Mesodermal cell (in vitro differentiated cells): ENCODE data around the gene PYCARD.
"Not testable (repeated sequence)": the region's sequence is repeated elsewhere in the genome, so short reads cannot be mapped to it uniquely, and the experiment has no call there.

ENCODE experiments used
- H3K27ac ChIP-seq: 2 replicates; pipeline ENCODE4 v1.7.0; 2013; ENCODE audit warnings: mild to moderate bottlenecking, low read depth, low read length, moderate library complexity; ENCODE audit not compliant: severe bottlenecking
- H3K36me3 ChIP-seq: 2 replicates; pipeline ENCODE4 v1.7.1; 2013; ENCODE audit warnings: mild to moderate bottlenecking, low read length, moderate library complexity; ENCODE audit not compliant: control insufficient read depth, insufficient read depth
- H3K4me1 ChIP-seq: one replicate; pipeline ENCODE4 v1.7.1; 2013; ENCODE audit warnings: mild to moderate bottlenecking, low read length; ENCODE audit not compliant: insufficient read depth, control insufficient read depth, poor library complexity, severe bottlenecking
- H3K4me3 ChIP-seq: 2 replicates; pipeline ENCODE4 v1.7.0; 2013; ENCODE audit warnings: low read length, control low read depth, mild to moderate bottlenecking; ENCODE audit not compliant: insufficient read depth, poor library complexity, severe bottlenecking; ENCODE audit errors: extremely low read depth
- H3K9me3 ChIP-seq: 2 replicates; pipeline ENCODE4 v1.7.1; 2013; ENCODE audit warnings: mild to moderate bottlenecking, low read length, moderate library complexity; ENCODE audit not compliant: control insufficient read depth
- whole genome bisulfite sequencing, 2 experiments: methylation state at CpG; one replicate each; pipeline ENCODE4 v1.1.5; 2013; ENCODE audit warnings: missing lambda C conversion rate in 2 of 2; ENCODE audit not compliant: insufficient coverage in 2 of 2; 5-methylcytosine and 5-hydroxymethylcytosine counted together

The PYCARD gene

GRCh38 chr16:31179747-31180459 is 22.7 kb downstream of the PYCARD start, which contains the start of gene FUS:
FUS (plus strand) TSS chr16:31180139; CDS start chr16:31180215, 76 bp downstream.
- H3K4me1 ChIP-seq, result peaks cover 15% of the 10 kb centered on the region
- WGBS, 2 experiments, result 0% methylated on average over 60 to 63 of the region's 69 CpGs
- no peaks in the 10 kb centered on the region for H3K9me3 ChIP-seq
- H3K36me3 ChIP-seq, result peaks cover 40% of the 10 kb centered on the region
- H3K27ac ChIP-seq, result peak within 1 kb of the TSS; percentile 99
- H3K4me3 ChIP-seq, result peak within 1 kb of the TSS; percentile 89

DNA sequence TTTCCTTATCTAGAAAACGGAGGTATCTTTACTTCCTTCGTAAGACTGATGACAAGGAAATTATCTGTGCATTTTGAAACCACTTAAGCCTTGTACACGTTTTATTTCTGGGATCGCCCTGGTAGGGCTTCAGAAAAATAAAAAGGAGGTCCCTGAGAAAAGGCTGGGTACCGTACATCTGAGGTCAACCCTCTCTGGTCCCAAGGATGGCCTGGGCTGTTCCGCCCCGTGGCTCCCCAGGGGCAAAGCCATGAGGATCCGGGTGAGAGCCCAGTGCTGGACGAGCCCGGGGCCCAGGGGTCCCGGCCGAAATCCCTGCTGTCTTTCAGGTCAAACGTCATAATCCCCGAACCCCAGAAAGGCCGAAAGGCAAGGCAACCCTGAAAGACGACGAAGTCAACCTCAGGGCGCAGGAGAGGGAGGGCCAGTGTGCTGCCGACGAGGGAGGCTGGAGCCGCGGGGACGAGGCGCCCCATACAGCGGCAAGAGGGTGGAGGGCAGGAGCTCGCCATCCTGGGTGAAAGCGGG is 23.3 kb downstream of the PYCARD start:
- peaks cover 33% of the 10 kb centered on the region for H3K36me3 ChIP-seq
- H3K4me3 ChIP-seq, result peak overlapping the region; percentile 89
- H3K27ac ChIP-seq, result peak overlapping the region; percentile 99
- peaks cover 15% of the 10 kb centered on the region for H3K4me1 ChIP-seq
- H3K9me3 ChIP-seq, result no peaks in the 10 kb centered on the region
- WGBS, 2 experiments, result 8 to 9% methylated on average over 27 of the region's 27 CpGs

- peaks cover 12% of the 10 kb centered on the region for H3K36me3 ChIP-seq
- 83 to 96% methylated on average over 3 of the region's 3 CpGs for WGBS, 2 experiments
- no peaks in the 10 kb centered on the region for H3K4me1 ChIP-seq
- no peak overlapping the region for H3K27ac ChIP-seq
- no peaks in the 10 kb centered on the region for H3K9me3 ChIP-seq
- H3K4me3 ChIP-seq, result no peak overlapping the region
These were observed 25.4 kb downstream of the PYCARD start for GRCh38 chr16:31177136-31177535.

GRCh38 chr16:31170048-31170447 is 32.5 kb downstream of the PYCARD start:
- H3K9me3 ChIP-seq, H3K4me3 ChIP-seq, H3K36me3 ChIP-seq, H3K4me1 ChIP-seq: not testable (repeated sequence)
- WGBS, 2 experiments, result no CpG with 5 or more reads among the region's 2 CpGs
- H3K27ac ChIP-seq, result peak overlapping the region; percentile 24

DNA sequence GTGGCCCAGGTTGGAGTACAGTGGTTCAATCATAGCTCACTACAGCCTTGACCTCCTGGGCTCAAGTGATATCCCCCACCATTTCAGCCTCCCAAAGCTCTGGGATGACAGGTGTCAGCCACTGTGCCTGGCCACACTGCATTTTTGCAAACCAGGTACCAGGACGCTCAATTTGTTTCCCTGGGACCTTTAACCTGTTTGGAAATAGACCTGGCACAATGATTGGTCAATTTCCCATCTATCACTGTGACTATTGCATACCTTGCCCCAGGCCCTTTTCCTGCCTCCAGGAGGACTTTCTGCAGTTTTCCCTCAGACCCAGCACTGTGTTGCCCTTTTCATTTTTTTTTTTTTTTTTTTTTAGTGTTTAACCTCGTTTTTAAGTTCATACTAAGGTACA is 33.7 kb downstream of the PYCARD start:
- H3K4me1 ChIP-seq, result no peaks in the 10 kb centered on the region
- no peaks in the 10 kb centered on the region for H3K36me3 ChIP-seq
- no peak overlapping the region for H3K27ac ChIP-seq
- no peaks in the 10 kb centered on the region for H3K9me3 ChIP-seq
- H3K4me3 ChIP-seq, result no peak overlapping the region
- 89 to 100% methylated on average over 1 of the region's 2 CpGs for WGBS, 2 experiments

- no peak overlapping the region for H3K4me3 ChIP-seq
- WGBS, 2 experiments, result 87 to 93% methylated on average over 7 to 8 of the region's 8 CpGs
- no peak overlapping the region for H3K27ac ChIP-seq
- no peaks in the 10 kb centered on the region for H3K4me1 ChIP-seq
- H3K36me3 ChIP-seq, result no peaks in the 10 kb centered on the region
- no peaks in the 10 kb centered on the region for H3K9me3 ChIP-seq
These were observed 35.2 kb downstream of the PYCARD start for GRCh38 chr16:31167315-31167714.

- no peaks in the 10 kb centered on the region for H3K9me3 ChIP-seq
- 78 to 84% methylated on average over 5 to 8 of the region's 8 CpGs for WGBS, 2 experiments
- H3K4me1 ChIP-seq, result no peaks in the 10 kb centered on the region
- no peak overlapping the region for H3K27ac ChIP-seq
- no peak overlapping the region for H3K4me3 ChIP-seq
- no peaks in the 10 kb centered on the region for H3K36me3 ChIP-seq
These were observed 45.4 kb downstream of the PYCARD start for GRCh38 chr16:31157136-31157535.
